GM23338 (cell line): ENCODE results near the gene CTDSP2. TPM values are rescaled to one million over a fixed set of nuclear protein-coding genes. Genes with fewer than 3 reads are reported as not detected.
"Not testable (repeated sequence)": the region's sequence is repeated elsewhere in the genome, so short reads cannot be mapped to it uniquely, and the experiment has no call there.

ENCODE experiments used
- ATAC-seq: fragments of 200-7000 bp; cut with Tn5 transposase; 3 replicates; pipeline ENCODE4 v1.9.1; 2020
- DNase-seq: peaks from one replicate; pipeline ENCODE4 v3.0.0-alpha.2; 2015; ENCODE audit warnings: low spot score
- H2AFZ ChIP-seq: fragments of 200-600 bp; sonication (generic); 2 replicates; pipeline ENCODE4 v1.8.0; 2016; ENCODE audit warnings: antibody characterized with exemption, mild to moderate bottlenecking, moderate library complexity
- H3F3A ChIP-seq: fragments of 200-600 bp; sonication (generic); replicated peaks from 2 replicates; pipeline ENCODE4 v1.8.0; 2017; ENCODE audit warnings: antibody characterized with exemption, mixed run types, low read depth
- H3K27ac ChIP-seq: fragments of 200-600 bp; sonication (generic); 2 replicates; pipeline ENCODE4 v1.6.1; 2016; ENCODE audit warnings: low read depth
- H3K27me3 ChIP-seq: fragments of 200-600 bp; sonication (generic); 2 replicates; pipeline ENCODE4 v1.8.0; 2016; ENCODE audit warnings: mild to moderate bottlenecking, mixed run types, moderate library complexity; ENCODE audit not compliant: insufficient read depth
- H3K36me3 ChIP-seq: fragments of 200-600 bp; sonication (generic); 2 replicates; pipeline ENCODE4 v1.8.0; 2016; ENCODE audit warnings: mild to moderate bottlenecking; ENCODE audit not compliant: insufficient read depth
- H3K4me1 ChIP-seq: fragments of 200-600 bp; sonication (generic); 2 replicates; pipeline ENCODE4 v1.8.0; 2016; ENCODE audit warnings: mild to moderate bottlenecking, moderate library complexity; ENCODE audit not compliant: insufficient read depth
- H3K4me2 ChIP-seq: fragments of 200-600 bp; sonication (generic); 2 replicates; pipeline ENCODE4 v1.7.1; 2017; ENCODE audit warnings: mixed run types
- H3K4me3 ChIP-seq: fragments of 200-600 bp; sonication (generic); 2 replicates; pipeline ENCODE4 v1.6.1; 2016; ENCODE audit warnings: mixed run types
- H3K79me2 ChIP-seq: fragments of 200-600 bp; sonication (generic); replicated peaks from 2 replicates; pipeline ENCODE4 v1.8.0; 2017; ENCODE audit warnings: mild to moderate bottlenecking; ENCODE audit not compliant: insufficient read depth
- H3K9me2 ChIP-seq: fragments of 200-600 bp; sonication (generic); 2 replicates; pipeline ENCODE4 v1.8.0; 2017; ENCODE audit not compliant: insufficient read depth
- H4K20me1 ChIP-seq: fragments of 200-600 bp; sonication (generic); replicated peaks from 2 replicates; pipeline ENCODE4 v1.8.0; 2017; ENCODE audit warnings: mild to moderate bottlenecking; ENCODE audit not compliant: insufficient read depth
- H3K27ac Mint-ChIP-seq: 2 replicates; pipeline ENCODE4 v1.8.0; 2020; ENCODE audit warnings: inconsistent platforms, mild to moderate bottlenecking, moderate library complexity, mixed read lengths
- H3K27me3 Mint-ChIP-seq: 3 replicates; pipeline ENCODE4 v1.8.0; 2022; ENCODE audit warnings: low read depth, mild to moderate bottlenecking, moderate library complexity, mixed read lengths, inconsistent platforms; ENCODE audit not compliant: insufficient read depth, poor library complexity
- H3K36me3 Mint-ChIP-seq: 3 replicates; pipeline ENCODE4 v1.8.0; 2021; ENCODE audit warnings: low read depth, mild to moderate bottlenecking, inconsistent platforms, moderate library complexity, mixed read lengths
- H3K4me1 Mint-ChIP-seq: 3 replicates; pipeline ENCODE4 v1.8.0; 2020; ENCODE audit warnings: mild to moderate bottlenecking, inconsistent platforms, mixed read lengths
- H3K4me3 Mint-ChIP-seq: 3 replicates; pipeline ENCODE4 v1.8.0; 2021; ENCODE audit warnings: moderate library complexity, mild to moderate bottlenecking, inconsistent platforms, mixed read lengths
- H3K9me3 Mint-ChIP-seq: 3 replicates; pipeline ENCODE4 v1.8.0; 2020; ENCODE audit warnings: moderate library complexity, mild to moderate bottlenecking, inconsistent platforms, mixed read lengths
- CREB1 ChIP-seq: fragments of 250-450 bp; sonication (Bioruptor Pico); IDR thresholded peaks from 2 replicates; pipeline ENCODE4 v1.5.0; 2020; ENCODE audit warnings: low read depth, mild to moderate bottlenecking, moderate library complexity
- EZH2 ChIP-seq: fragments of 200-600 bp; sonication (generic); IDR thresholded peaks from one replicate; pipeline ENCODE4 v1.8.0; 2017; ENCODE audit warnings: antibody characterized with exemption, mild to moderate bottlenecking, low read depth; ENCODE audit not compliant: unreplicated experiment
- JUNB ChIP-seq: IDR thresholded peaks from one replicate; pipeline ENCODE4 v1.6.1; 2016; ENCODE audit warnings: antibody characterized with exemption; ENCODE audit not compliant: unreplicated experiment
- NANOG ChIP-seq: IDR thresholded peaks from 2 replicates; pipeline ENCODE4 v1.6.1; 2016; ENCODE audit warnings: antibody characterized with exemption, borderline replicate concordance
- POLR2AphosphoS5 ChIP-seq: IDR thresholded peaks from 2 replicates; pipeline ENCODE4 v1.6.1; 2016; ENCODE audit warnings: antibody characterized with exemption, low read depth
- STAT1 ChIP-seq: IDR thresholded peaks from one replicate; pipeline ENCODE4 v1.6.1; 2016; ENCODE audit warnings: antibody characterized with exemption; ENCODE audit not compliant: unreplicated experiment
- ZNF331 ChIP-seq: fragments of 250-450 bp; sonication (Bioruptor Pico); IDR thresholded peaks from 2 replicates; pipeline ENCODE4 v1.5.0; 2020; ENCODE audit warnings: low read depth, mild to moderate bottlenecking, moderate library complexity
- polyA plus RNA-seq: library from polyadenylated mRNA; unstranded; fragments of >200 nt; fragmentation: Nextera tagmentation; extraction: Ambion mirVana; gene quantifications from 2 replicates; pipeline ENCODE4 v1.2.1, GENCODE V29; 2016
- total RNA-seq: library from RNA; depleted of rRNA; stranded (reverse); fragments of >200 nt; shearing (Covaris generic); gene quantifications from 2 replicates; pipeline ENCODE4 v1.2.3, GENCODE V29; 2014
- TF ChIP-seq, protein P1 (sequence below): IDR thresholded peaks from 2 replicates; pipeline ENCODE4 v1.6.1; 2016; ENCODE audit warnings: antibody characterized with exemption

The CTDSP2 gene
- total and polyA plus RNA-seq, 2 experiments from 2014 or later: 22.8 to 81.9 TPM

DNA sequence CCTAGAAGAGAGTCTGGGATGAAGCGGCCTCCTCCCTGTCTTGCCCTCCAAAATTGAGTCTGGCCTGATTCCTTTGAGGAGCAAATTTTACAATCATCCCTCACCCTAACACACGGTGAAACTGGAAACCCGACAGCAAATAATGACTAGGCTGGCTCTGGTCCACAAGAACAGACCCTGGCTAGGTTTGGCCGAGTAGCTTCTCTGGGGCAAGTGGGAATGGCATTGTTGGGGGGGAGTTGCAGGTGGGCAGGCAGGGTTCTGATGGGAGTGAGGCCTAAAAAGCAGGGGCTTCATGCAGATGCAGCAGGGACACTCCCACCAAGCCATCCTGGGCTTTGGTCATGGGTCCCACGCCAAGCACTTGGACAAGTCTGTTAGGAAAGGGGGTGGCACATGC lies 25.5 kb downstream of the CTDSP2 start:
- H3K4me1 ChIP-seq, H3K27ac Mint-ChIP-seq, H3K4me3 Mint-ChIP-seq, H3K9me3 Mint-ChIP-seq, H2AFZ ChIP-seq, H3K79me2 ChIP-seq, DNase-seq, H3K4me2 ChIP-seq, H3F3A ChIP-seq, H3K4me1 Mint-ChIP-seq, ATAC-seq, H3K27ac ChIP-seq, H4K20me1 ChIP-seq, H3K27me3 ChIP-seq, H3K9me2 ChIP-seq, H3K4me3 ChIP-seq: not testable (repeated sequence)
- H3K36me3 ChIP-seq: peaks cover 17% of the 10 kb centered on the region
- peaks cover 54% of the 10 kb centered on the region for H3K36me3 Mint-ChIP-seq
- H3K27me3 Mint-ChIP-seq: peaks cover 15% of the 10 kb centered on the region

DNA sequence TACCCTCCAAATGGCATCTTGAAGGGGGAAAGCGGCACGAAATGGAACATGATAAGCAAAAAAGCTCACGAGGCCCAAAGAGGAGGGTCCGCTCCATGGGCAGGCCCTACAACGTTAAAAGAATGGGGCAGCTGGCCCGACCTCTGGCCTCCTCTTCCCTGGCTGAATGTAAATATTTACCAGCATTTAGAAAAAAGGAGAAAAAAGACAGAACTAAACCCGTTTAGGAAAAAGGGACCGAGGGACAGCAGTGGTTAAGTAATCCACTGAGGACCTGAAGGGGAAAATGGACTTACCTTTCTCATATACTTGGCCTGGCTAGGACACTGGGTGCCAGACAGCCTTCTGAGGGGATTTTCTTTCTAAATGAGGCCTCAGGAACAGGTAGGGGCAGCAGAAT lies 26.4 kb downstream of the CTDSP2 start:
- not testable (repeated sequence) for H3F3A ChIP-seq, H3K36me3 ChIP-seq, H3K79me2 ChIP-seq, H3K4me3 Mint-ChIP-seq, H3K9me3 Mint-ChIP-seq, H3K4me1 ChIP-seq, H3K27ac Mint-ChIP-seq, ATAC-seq, H3K27ac ChIP-seq, DNase-seq, H3K4me3 ChIP-seq, H3K4me1 Mint-ChIP-seq, H3K27me3 ChIP-seq, H4K20me1 ChIP-seq, H3K9me2 ChIP-seq, H2AFZ ChIP-seq, H3K4me2 ChIP-seq
- Mint-ChIP-seq H3K27me3 (peaks cover 18% of the 10 kb centered on the region), H3K36me3 (peaks cover 45% of the 10 kb centered on the region)

DNA sequence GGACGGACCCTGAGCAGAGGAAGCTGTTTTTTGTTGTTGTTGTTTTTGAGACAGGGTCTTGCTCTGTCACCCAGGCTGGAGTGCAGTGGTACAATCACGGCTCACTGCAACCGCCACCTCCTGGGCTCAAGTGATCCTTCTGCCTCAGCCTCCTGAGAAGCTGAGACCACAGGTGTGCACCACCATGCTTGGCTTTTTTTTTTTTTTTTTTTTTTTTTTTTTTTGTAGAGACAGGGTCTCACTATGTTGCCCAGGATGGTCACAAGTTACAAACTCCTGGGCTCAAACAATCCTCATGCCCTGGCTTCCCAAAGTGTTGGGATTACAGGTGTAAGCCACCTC lies 28.6 kb downstream of the CTDSP2 start:
- H3K4me1 Mint-ChIP-seq: peaks cover 11% of the 10 kb centered on the region
- H3K4me3 Mint-ChIP-seq, H3K4me1 ChIP-seq, H2AFZ ChIP-seq, ATAC-seq, H3K9me2 ChIP-seq, H3K4me3 ChIP-seq, H3K9me3 Mint-ChIP-seq, H3K36me3 ChIP-seq, DNase-seq, H4K20me1 ChIP-seq, H3K27ac Mint-ChIP-seq, H3K27me3 ChIP-seq, H3K4me2 ChIP-seq, H3F3A ChIP-seq, H3K79me2 ChIP-seq: not testable (repeated sequence)
- peaks cover 19% of the 10 kb centered on the region for H3K27me3 Mint-ChIP-seq
- peaks cover 23% of the 10 kb centered on the region for H3K36me3 Mint-ChIP-seq
- 0 out of 2 replicates have a peak overlapping the region, but pooled peaks have one; percentile 39 for H3K27ac ChIP-seq

DNA sequence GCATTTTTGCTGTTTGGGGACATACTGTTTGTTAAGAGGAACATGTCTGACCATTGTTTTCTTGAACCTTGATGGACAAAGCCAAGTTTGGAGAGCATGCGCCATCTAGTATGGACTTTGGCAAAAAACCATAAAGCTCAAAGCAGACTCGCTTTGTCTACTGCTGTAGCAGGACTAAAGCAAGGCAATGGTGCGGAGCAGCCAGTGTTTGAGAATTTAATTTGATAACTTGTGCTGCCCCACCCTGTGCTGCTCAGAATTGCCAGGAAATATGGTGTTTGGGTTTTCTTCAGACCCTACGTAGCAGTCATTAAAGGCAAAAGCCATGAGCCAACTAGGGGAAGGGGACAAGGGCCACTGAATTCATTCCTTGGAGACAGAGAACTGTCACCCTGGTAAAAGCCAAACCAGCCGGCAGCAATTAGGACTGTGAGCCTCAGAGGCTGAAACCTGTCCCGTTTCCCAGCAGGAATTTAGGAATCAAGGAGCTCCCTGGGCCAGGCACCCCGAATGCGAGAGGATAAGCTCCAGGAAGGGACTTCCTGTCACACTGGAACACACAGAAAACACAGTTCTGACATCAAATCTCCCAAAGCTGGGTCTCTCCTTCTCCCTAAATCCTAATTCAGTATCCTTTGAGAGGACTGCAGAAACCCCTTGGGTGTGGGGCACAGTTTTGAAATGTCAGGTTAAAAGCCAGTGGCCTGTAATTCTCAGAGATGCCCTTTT lies 29.1 kb downstream of the CTDSP2 start:
- Histone ChIP-seq H3K27ac (0 out of 2 replicates have a peak overlapping the region, but pooled peaks have one; percentile 39), H3K4me3 (no peak overlapping the region), H3F3A (peaks cover 7% of the 10 kb centered on the region; the same call in 1 of the 2 replicates), H3K4me2 (no peak overlapping the region), H3K27me3 (no peaks in the 10 kb centered on the region), H3K9me2 (no peaks in the 10 kb centered on the region; the same call in 1 of the 2 replicates), H2AFZ (no peak overlapping the region), H3K4me1 (0 out of 2 replicates have a peak, but pooled peaks cover 5% of the 10 kb centered on the region), H4K20me1 (no peaks in the 10 kb centered on the region; the same call in 1 of the 2 replicates), H3K79me2 (no peaks in the 10 kb centered on the region), H3K36me3 (no peaks in the 10 kb centered on the region)
- peaks cover 20% of the 10 kb centered on the region for H3K36me3 Mint-ChIP-seq
- H3K4me1 Mint-ChIP-seq: peaks cover 11% of the 10 kb centered on the region
- DNase-seq (no peak), ATAC-seq (no peak)
- H3K4me3 Mint-ChIP-seq: no peak overlapping the region
- no peak overlapping the region for H3K27ac Mint-ChIP-seq
- H3K27me3 Mint-ChIP-seq: peaks cover 19% of the 10 kb centered on the region
- no peaks in the 10 kb centered on the region for H3K9me3 Mint-ChIP-seq
- TF ChIP-seq ZNF331 (CRISPR knock-in tag) (no peak), POLR2AphosphoS5 (no peak), JUNB (no peak), EZH2 (no peak), NANOG (no peak), STAT1 (no peak), CREB1 (CRISPR knock-in tag) (no peak)
- TF ChIP-seq, protein P1, sequence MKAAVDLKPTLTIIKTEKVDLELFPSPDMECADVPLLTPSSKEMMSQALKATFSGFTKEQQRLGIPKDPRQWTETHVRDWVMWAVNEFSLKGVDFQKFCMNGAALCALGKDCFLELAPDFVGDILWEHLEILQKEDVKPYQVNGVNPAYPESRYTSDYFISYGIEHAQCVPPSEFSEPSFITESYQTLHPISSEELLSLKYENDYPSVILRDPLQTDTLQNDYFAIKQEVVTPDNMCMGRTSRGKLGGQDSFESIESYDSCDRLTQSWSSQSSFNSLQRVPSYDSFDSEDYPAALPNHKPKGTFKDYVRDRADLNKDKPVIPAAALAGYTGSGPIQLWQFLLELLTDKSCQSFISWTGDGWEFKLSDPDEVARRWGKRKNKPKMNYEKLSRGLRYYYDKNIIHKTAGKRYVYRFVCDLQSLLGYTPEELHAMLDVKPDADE: no peak
